IPS-18a (cell line): ENCODE data around the gene REPS1.

Source experiments
- H3K27ac ChIP-seq: one replicate; pipeline ENCODE4 v1.5.1; 2013; ENCODE audit warnings: low read length
- H3K27me3 ChIP-seq: one replicate; pipeline ENCODE4 v1.6.1; 2013; ENCODE audit warnings: mild to moderate bottlenecking, low read length; ENCODE audit not compliant: control insufficient read depth, insufficient read depth
- H3K36me3 ChIP-seq: one replicate; pipeline ENCODE4 v1.6.1; 2013; ENCODE audit warnings: low read depth, low read length; ENCODE audit not compliant: control insufficient read depth
- H3K4me1 ChIP-seq: one replicate; pipeline ENCODE4 v1.6.1; 2013; ENCODE audit warnings: low read depth, low read length; ENCODE audit not compliant: control insufficient read depth
- H3K4me3 ChIP-seq: one replicate; pipeline ENCODE4 v1.5.1; 2013; ENCODE audit warnings: low read length
- H3K9ac ChIP-seq: one replicate; pipeline ENCODE4 v1.6.1; 2013; ENCODE audit warnings: mild to moderate bottlenecking, low read length, moderate library complexity
- H3K9me3 ChIP-seq: one replicate; pipeline ENCODE4 v1.6.1; 2013; ENCODE audit warnings: low read depth, low read length; ENCODE audit not compliant: control insufficient read depth

REPS1 gene

GRCh38 chr6:139019722-139020121, 31.7 kb upstream of the REPS1 start:
- H3K4me1 ChIP-seq = peaks cover 15% of the 10 kb centered on the region
- H3K4me3 ChIP-seq = no peak overlapping the region
- no peaks in the 10 kb centered on the region for H3K36me3 ChIP-seq
- no peak overlapping the region for H3K9ac ChIP-seq
- no peaks in the 10 kb centered on the region for H3K27me3 ChIP-seq
- no peaks in the 10 kb centered on the region for H3K9me3 ChIP-seq
- no peak overlapping the region for H3K27ac ChIP-seq

DNA sequence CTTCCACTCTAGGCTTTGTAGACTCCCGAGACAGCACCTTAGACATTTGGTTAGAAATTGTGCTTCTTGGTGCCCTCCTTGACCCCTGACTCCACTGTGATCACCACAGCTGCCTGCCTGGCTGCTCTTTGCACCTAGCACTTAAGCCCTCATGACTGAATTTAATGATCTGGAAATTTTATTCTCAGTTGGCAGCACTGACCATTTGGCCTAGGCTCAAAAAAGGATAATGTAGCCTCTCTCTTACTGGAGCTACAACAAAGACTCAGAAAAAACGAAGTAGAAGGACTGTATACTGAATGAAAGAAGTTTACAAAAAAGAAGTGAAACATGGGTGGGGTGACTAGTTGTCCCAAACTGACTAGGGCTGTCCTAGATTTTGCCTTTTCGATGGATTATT, 29.2 kb upstream of the REPS1 start:
- Histone ChIP-seq H3K27ac (no peak overlapping the region), H3K9ac (no peak overlapping the region)

GRCh38 chr6:139016337-139017213, 28.5 kb upstream of the REPS1 start:
- Histone ChIP-seq H3K9ac (no peak overlapping the region), H3K9me3 (no peaks in the 10 kb centered on the region), H3K36me3 (no peaks in the 10 kb centered on the region), H3K4me1 (peaks cover 7% of the 10 kb centered on the region), H3K4me3 (no peak overlapping the region), H3K27me3 (no peaks in the 10 kb centered on the region), H3K27ac (no peak overlapping the region)

More for the DNA sequence above, 29.2 kb upstream of the REPS1 start:
- Histone ChIP-seq H3K36me3 (no peaks in the 10 kb centered on the region), H3K4me1 (peaks cover 7% of the 10 kb centered on the region), H3K4me3 (no peak overlapping the region), H3K27me3 (no peaks in the 10 kb centered on the region), H3K9me3 (no peaks in the 10 kb centered on the region)

- Histone ChIP-seq H3K9ac (no peak overlapping the region), H3K27ac (no peak overlapping the region), H3K9me3 (no peaks in the 10 kb centered on the region), H3K27me3 (no peaks in the 10 kb centered on the region), H3K4me1 (peaks cover 10% of the 10 kb centered on the region), H3K4me3 (no peak overlapping the region), H3K36me3 (no peaks in the 10 kb centered on the region)
These were observed 26.9 kb upstream of the REPS1 start for GRCh38 chr6:139014945-139015344.

GRCh38 chr6:139013185-139013800, 25.2 kb upstream of the REPS1 start:
- H3K27ac ChIP-seq = no peak overlapping the region
- H3K4me1 ChIP-seq = peaks cover 10% of the 10 kb centered on the region
- H3K36me3 ChIP-seq = no peaks in the 10 kb centered on the region
- no peaks in the 10 kb centered on the region for H3K27me3 ChIP-seq
- no peaks in the 10 kb centered on the region for H3K9me3 ChIP-seq
- H3K4me3 ChIP-seq = no peak overlapping the region
- H3K9ac ChIP-seq = no peak overlapping the region

DNA sequence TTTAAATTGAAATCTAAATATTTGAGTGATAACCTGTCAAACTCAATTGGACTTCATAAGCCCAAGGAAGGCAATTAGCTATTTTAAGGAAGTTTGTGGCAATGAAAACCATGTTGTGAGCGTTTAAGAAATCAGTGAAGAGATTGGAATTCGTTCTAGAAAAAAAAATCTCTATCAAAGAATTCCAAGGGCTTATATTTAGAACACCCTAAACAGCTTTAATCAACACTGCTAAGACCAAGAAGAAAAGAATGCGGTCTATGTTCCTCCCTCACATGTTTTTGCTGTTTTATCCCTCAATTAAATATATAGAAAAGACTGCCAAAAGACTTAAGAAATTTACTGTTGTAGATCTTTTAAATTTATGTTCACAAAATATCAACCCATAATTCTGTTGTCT, 23.9 kb upstream of the REPS1 start:
- Histone ChIP-seq H3K27me3 (no peaks in the 10 kb centered on the region), H3K9me3 (no peaks in the 10 kb centered on the region), H3K9ac (no peak overlapping the region), H3K36me3 (no peaks in the 10 kb centered on the region), H3K4me1 (peaks cover 9% of the 10 kb centered on the region), H3K4me3 (no peak overlapping the region), H3K27ac (no peak overlapping the region)

DNA sequence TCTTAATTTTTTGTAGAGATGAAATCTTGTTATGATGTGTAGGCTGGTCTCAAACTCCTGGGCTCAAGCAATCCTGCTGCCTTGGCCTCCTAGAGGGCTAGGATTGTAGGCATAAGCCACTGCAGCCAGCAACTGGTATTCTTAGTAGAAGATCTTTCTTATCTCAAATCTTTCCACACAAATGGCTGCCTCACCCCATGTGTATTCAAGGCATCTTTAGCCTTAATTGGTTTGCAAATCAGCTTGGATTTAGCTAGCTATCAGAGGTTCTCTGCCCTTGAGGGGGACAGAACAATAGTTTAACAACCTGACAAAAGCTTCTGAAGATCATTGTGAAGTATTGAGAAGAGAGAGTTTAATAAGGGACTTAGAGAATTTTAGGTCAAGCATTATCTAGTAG, 22.6 kb upstream of the REPS1 start:
- H3K27me3 ChIP-seq = no peaks in the 10 kb centered on the region
- H3K4me3 ChIP-seq = no peak overlapping the region
- H3K9me3 ChIP-seq = no peaks in the 10 kb centered on the region
- H3K4me1 ChIP-seq = peaks cover 3% of the 10 kb centered on the region
- no peak overlapping the region for H3K27ac ChIP-seq
- H3K9ac ChIP-seq = no peak overlapping the region
- no peaks in the 10 kb centered on the region for H3K36me3 ChIP-seq

GRCh38 chr6:139008117-139008516, 20.1 kb upstream of the REPS1 start:
- Histone ChIP-seq H3K36me3 (no peaks in the 10 kb centered on the region), H3K9me3 (no peaks in the 10 kb centered on the region), H3K4me1 (peaks cover 3% of the 10 kb centered on the region), H3K4me3 (no peak overlapping the region), H3K27me3 (no peaks in the 10 kb centered on the region), H3K9ac (no peak overlapping the region), H3K27ac (no peak overlapping the region)

- Histone ChIP-seq H3K4me3 (no peak overlapping the region), H3K4me1 (peaks cover 3% of the 10 kb centered on the region), H3K9me3 (no peaks in the 10 kb centered on the region), H3K27me3 (no peaks in the 10 kb centered on the region), H3K36me3 (no peaks in the 10 kb centered on the region), H3K9ac (no peak overlapping the region), H3K27ac (no peak overlapping the region)
These were observed 19.4 kb upstream of the REPS1 start for GRCh38 chr6:139007428-139007827.

GRCh38 chr6:139006477-139006876, 18.4 kb upstream of the REPS1 start:
- Histone ChIP-seq H3K36me3 (no peaks in the 10 kb centered on the region), H3K4me1 (peaks cover 3% of the 10 kb centered on the region), H3K9me3 (no peaks in the 10 kb centered on the region), H3K27me3 (no peaks in the 10 kb centered on the region), H3K27ac (no peak overlapping the region), H3K9ac (no peak overlapping the region), H3K4me3 (no peak overlapping the region)

- Histone ChIP-seq H3K27ac (no peak overlapping the region), H3K4me1 (no peaks in the 10 kb centered on the region), H3K36me3 (no peaks in the 10 kb centered on the region), H3K4me3 (no peak overlapping the region), H3K27me3 (no peaks in the 10 kb centered on the region), H3K9me3 (no peaks in the 10 kb centered on the region), H3K9ac (no peak overlapping the region)
These were observed 15.7 kb upstream of the REPS1 start for GRCh38 chr6:139003751-139004150.
